Mammary epithelial cell (primary cell): ENCODE results near the gene CLCF1.

Source experiments
- EZH2 ChIP-seq: IDR thresholded peaks from 2 replicates; pipeline ENCODE4 v1.6.1; 2012; ENCODE audit warnings: low read length, inconsistent platforms, borderline replicate concordance
- TF ChIP-seq, protein P1 (sequence below), 2 donors: IDR thresholded peaks in 1 of 2; conservative IDR thresholded peaks in 1 of 2; 2 replicates each; pipeline ENCODE4 v1.5.1; 2011 to 2012; ENCODE audit warnings: inconsistent platforms in 2 of 2, low read length in 2 of 2, mild to moderate bottlenecking in 2 of 2, control low read depth in 1 of 2, low read depth in 1 of 2; ENCODE audit not compliant: insufficient read depth in 1 of 2; ENCODE audit errors: extremely low read depth in 1 of 2

DNA sequence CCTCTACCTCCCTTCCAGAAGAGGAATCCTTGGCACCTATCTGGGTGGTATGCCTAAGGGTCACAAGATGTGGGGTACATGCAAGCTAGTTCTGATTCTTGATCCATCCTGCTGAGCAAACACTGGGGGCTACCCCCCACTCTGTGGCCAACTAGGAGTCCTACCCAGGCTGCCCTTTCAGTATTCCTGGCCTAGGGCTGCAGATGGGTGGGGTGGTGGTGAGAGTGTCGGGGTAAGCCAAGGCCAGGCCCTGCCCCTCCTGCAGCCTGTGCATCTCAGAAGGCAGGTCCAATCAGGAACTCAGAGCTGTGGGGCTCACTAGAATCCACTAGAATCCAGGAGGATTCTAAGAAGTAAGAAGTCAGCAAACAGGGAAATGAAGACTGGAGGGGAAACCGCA is 59.2 kb downstream of the CLCF1 start:
- TF ChIP-seq, protein P1, sequence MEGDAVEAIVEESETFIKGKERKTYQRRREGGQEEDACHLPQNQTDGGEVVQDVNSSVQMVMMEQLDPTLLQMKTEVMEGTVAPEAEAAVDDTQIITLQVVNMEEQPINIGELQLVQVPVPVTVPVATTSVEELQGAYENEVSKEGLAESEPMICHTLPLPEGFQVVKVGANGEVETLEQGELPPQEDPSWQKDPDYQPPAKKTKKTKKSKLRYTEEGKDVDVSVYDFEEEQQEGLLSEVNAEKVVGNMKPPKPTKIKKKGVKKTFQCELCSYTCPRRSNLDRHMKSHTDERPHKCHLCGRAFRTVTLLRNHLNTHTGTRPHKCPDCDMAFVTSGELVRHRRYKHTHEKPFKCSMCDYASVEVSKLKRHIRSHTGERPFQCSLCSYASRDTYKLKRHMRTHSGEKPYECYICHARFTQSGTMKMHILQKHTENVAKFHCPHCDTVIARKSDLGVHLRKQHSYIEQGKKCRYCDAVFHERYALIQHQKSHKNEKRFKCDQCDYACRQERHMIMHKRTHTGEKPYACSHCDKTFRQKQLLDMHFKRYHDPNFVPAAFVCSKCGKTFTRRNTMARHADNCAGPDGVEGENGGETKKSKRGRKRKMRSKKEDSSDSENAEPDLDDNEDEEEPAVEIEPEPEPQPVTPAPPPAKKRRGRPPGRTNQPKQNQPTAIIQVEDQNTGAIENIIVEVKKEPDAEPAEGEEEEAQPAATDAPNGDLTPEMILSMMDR (conservative IDR thresholded peaks at IDR 0.05 in 1 of 2, IDR thresholded peaks at IDR 0.05 in 1 of 2; ENCODE audit: extremely low read depth in 1 of 2, insufficient read depth in 1 of 2, low read depth in 1 of 2, low read length in 2 of 2) = no peak
- no peak for TF ChIP-seq EZH2
